DMS153 treated with DMSO at 0.1 percent for 48 hours (cell line): ENCODE measurements around the gene ETFDH.
"Not testable (repeated sequence)": the region's sequence is repeated elsewhere in the genome, so short reads cannot be mapped to it uniquely, and the experiment has no call there.

Experiments used
- DNase-seq: peaks from one replicate; lab custom pipeline; 2025; ENCODE audit not compliant: unreplicated experiment; lab: John Stamatoyannopoulos, UW

The ETFDH gene

DNA sequence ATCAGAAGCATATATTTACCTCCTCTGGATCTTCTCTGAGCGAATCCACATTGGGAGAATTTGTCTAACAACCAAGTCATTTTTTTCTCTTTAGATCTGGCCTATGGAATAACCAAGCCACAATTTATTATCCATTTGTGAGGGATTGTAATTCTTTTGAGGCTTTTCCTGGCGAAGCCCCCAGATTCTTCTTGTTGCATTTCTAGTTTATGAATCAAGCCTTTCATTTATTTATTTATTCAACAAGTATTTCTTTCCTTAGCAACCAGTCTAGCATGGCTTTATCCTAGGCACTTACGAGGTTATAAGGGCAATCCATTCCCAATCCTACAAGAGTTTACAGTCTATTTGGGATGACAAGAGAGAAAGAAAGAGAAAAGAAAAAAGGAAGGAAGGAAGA lies 78.3 kb downstream of the ETFDH start:
- no peak for DNase-seq

DNA sequence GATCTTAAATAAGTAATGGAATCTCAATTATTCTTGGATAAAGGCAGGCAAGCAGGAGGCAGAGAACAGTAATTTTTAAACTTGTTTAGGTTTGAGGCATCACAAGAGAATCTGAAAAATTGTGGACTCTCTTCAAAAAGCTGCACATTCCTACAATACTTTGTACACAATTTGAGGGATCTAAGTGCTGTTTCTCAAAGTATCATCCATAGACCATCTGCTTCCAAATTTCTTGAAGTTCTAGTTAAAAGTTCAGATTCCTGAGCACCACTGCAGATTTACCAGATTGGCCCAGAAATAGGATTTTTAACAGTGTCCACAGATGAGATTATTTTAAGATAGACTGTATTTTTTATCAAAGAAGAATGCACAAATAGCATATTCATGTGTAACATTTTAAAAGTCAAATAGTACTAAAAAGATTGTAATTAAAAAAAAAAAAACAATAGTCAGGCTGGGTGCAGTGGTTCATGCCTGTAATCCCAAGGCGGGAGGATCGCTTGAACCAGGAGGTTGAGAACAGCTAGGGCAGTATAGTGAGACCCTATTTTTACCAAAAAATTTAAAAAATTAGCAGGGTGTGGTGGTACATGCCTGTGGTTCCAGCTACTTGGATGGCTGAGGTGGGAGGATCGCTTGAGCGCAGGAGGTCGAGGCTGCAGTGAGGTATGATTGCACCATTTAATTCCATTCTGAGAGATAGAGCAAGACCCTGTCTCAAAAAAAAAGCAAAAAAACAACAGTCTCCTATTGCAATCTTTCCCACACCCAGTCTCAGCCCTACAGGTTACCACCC lies 82.5 kb downstream of the ETFDH start:
- no peak for DNase-seq

DNA sequence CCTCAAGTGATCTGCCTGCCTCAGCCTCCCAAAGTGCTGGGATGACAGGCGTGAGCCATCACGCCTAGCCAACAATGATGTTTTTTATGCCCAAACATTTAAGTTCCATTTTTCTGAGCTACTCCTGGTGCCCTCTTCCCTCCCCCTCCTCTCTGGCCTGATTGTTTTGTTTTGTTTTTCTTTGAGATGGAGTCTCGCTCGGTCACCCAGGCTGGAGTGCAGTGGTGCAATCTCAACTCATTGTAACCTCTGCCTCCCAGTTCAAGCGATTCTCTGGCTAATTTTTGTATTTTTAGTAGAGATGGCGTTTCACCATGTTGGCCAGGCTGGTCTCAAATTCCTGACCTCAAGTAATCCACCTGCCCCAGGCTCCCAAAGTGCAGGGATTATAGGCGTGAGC lies 83.7 kb downstream of the ETFDH start:
- not testable (repeated sequence) for DNase-seq

DNA sequence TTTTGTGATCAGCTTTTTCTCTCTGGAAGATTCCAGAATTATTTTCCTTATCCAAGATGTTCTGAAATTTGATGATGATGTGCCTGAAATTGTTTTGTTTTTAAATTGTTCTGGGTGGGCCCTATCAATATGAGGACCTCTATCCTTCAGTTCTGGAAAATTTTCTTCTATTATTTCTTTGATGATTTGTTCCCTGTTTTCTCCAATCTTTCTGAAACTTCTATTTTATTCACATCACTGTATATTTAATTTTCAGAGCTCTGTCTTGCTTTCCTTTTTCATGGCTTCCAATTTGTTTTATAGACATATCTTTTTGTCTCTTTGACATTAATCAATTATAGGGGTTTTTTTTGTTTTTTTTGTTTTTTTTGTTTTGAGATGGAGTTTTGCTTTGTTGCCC lies 84.5 kb downstream of the ETFDH start:
- no peak for DNase-seq

DNA sequence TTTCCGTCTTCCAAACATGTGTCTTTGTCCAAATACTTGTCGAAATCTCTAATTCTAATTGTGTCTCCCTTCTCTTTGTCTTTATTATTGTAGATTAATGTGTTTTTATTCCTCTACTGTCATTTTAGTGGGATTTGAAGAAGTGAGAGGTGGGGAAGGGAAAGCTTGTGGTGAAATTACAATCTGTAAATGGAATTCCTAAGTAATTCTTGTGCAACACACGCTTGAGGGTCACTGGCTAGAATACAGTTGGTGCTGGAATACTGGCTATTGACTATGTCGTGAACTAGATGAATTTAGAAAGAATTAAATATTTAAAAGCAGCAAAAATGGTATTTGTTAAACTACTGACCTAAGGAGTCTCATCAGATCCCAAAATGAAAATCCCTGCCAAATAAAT lies 86.0 kb downstream of the ETFDH start:
- no peak for DNase-seq

DNA sequence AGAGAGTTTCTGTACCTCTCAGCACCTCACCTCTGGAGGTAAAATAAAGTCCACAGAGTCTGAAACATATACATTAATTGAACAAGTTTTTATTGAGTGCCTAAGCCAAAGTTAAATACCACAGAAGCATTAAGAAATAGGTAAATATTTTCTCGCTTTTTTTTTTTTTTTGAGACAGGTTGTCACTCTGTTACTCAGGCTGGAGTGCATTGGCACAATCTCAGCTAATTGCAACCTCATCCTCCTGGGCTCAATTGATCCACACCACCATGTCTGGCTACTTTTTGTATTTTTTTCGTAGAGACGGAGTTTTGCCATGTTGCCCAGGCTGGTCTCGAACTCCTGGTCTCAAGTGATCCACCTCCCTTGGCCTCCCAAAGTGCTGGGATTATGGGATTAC lies 86.6 kb downstream of the ETFDH start:
- DNase-seq = no peak
